IMR-90 (cell line): ENCODE results near the gene STARD8. TPM values are rescaled to one million over a fixed set of nuclear protein-coding genes. Genes with fewer than 3 reads are reported as not detected.
A peak's percentile ranks its signal among the peaks of the same experiment; 100 is the strongest.

ENCODE experiments used
- ATAC-seq: fragments of 200-7000 bp; cut with Tn5 transposase; 2 replicates; pipeline ENCODE4 v1.9.1; 2020; ENCODE audit warnings: low read depth, mild to moderate bottlenecking, moderate library complexity
- BruUV-seq: library from RNA; stranded (reverse); fragments of 400-500 nt; replicated peaks from 2 replicates; lab custom pipeline; 2021; lab: Mats Ljungman, UMichigan
- CTCF ChIA-PET: fragments of 300-600 bp; formaldehyde crosslinking; extraction: SDS; loops from one replicate; lab custom pipeline; 2021; ENCODE audit warnings: antibody characterized with exemption; lab: Yijun Ruan, JAX
- POLR2A ChIA-PET: fragments of 300-600 bp; sonication (Branson Sonifier 250); formaldehyde crosslinking; loops from one replicate; lab custom pipeline; 2022; ENCODE audit warnings: antibody characterized with exemption; ENCODE audit not compliant: unreplicated experiment; lab: Charles Lee
- DNase-seq: peaks from one replicate; pipeline ENCODE4 v3.0.0; 2013
- H2AFZ ChIP-seq: replicated peaks from 2 replicates; pipeline ENCODE3; 2013; ENCODE audit warnings: low read length, mild to moderate bottlenecking; ENCODE audit not compliant: poor library complexity
- H2AK5ac ChIP-seq: 2 replicates; pipeline ENCODE4 v1.6.1; 2013; ENCODE audit warnings: low read depth, low read length, inconsistent platforms
- H2AK9ac ChIP-seq: replicated peaks from 2 replicates; pipeline ENCODE3; 2013; ENCODE audit warnings: mild to moderate bottlenecking, low read depth, low read length, moderate library complexity; ENCODE audit not compliant: poor library complexity
- H2BK120ac ChIP-seq: 2 replicates; pipeline ENCODE4 v1.6.1; 2013; ENCODE audit warnings: low read depth, low read length, inconsistent platforms
- H2BK15ac ChIP-seq: 3 replicates; pipeline ENCODE4 v1.6.1; 2013; ENCODE audit warnings: low read depth, low read length, inconsistent platforms
- H2BK20ac ChIP-seq: 2 replicates; pipeline ENCODE4 v1.6.1; 2013; ENCODE audit warnings: low read depth, mild to moderate bottlenecking, inconsistent platforms, low read length, moderate library complexity
- H2BK5ac ChIP-seq: 2 replicates; pipeline ENCODE4 v1.6.1; 2013; ENCODE audit warnings: mild to moderate bottlenecking, low read depth, low read length, inconsistent platforms; ENCODE audit not compliant: poor library complexity, severe bottlenecking
- H3K14ac ChIP-seq: replicated peaks from 2 replicates; pipeline ENCODE4 v1.6.1; 2013; ENCODE audit warnings: low read depth, low read length, inconsistent platforms
- H3K18ac ChIP-seq: 2 replicates; pipeline ENCODE4 v1.6.1; 2013; ENCODE audit warnings: low read depth, low read length, control low read depth
- H3K23ac ChIP-seq: 2 replicates; pipeline ENCODE4 v1.6.1; 2013; ENCODE audit warnings: low read depth, low read length, inconsistent platforms
- H3K27ac ChIP-seq: 2 replicates; pipeline ENCODE4 v1.5.1; 2013; ENCODE audit warnings: mild to moderate bottlenecking, control low read depth, low read length; ENCODE audit not compliant: insufficient read depth
- H3K27me3 ChIP-seq: 2 replicates; pipeline ENCODE4 v1.6.1; 2013; ENCODE audit warnings: low read length; ENCODE audit not compliant: control insufficient read depth, insufficient read depth
- H3K36me3 ChIP-seq: 2 replicates; pipeline ENCODE4 v1.6.1; 2013; ENCODE audit warnings: low read length, mixed read lengths; ENCODE audit not compliant: control insufficient read depth, insufficient read depth
- H3K4ac ChIP-seq: 2 replicates; pipeline ENCODE4 v1.6.1; 2013; ENCODE audit warnings: low read depth, low read length, inconsistent platforms
- H3K4me1 ChIP-seq: 2 replicates; pipeline ENCODE4 v1.6.1; 2013; ENCODE audit warnings: low read length, mixed read lengths; ENCODE audit not compliant: control insufficient read depth, insufficient read depth
- H3K4me2 ChIP-seq: 2 replicates; pipeline ENCODE4 v1.6.1; 2013; ENCODE audit warnings: low read depth, mild to moderate bottlenecking, control low read depth, low read length, moderate library complexity
- H3K4me3 ChIP-seq: 2 replicates; pipeline ENCODE4 v1.5.1; 2013; ENCODE audit warnings: low read depth, mild to moderate bottlenecking, control low read depth, low read length, moderate library complexity; ENCODE audit not compliant: insufficient read depth
- H3K56ac ChIP-seq: 2 replicates; pipeline ENCODE4 v1.6.1; 2013; ENCODE audit warnings: low read length, inconsistent platforms; ENCODE audit not compliant: insufficient read depth; ENCODE audit errors: extremely low read depth
- H3K79me1 ChIP-seq, 2 experiments: 2 replicates each; pipeline ENCODE4 v1.6.1; 2013; ENCODE audit warnings: low read length in 2 of 2, inconsistent platforms in 1 of 2, low read depth in 1 of 2
- H3K9ac ChIP-seq: 2 replicates; pipeline ENCODE4 v1.6.1; 2013; ENCODE audit warnings: low read depth, low read length, control low read depth
- H3K9me1 ChIP-seq: 2 replicates; pipeline ENCODE4 v1.6.1; 2013; ENCODE audit warnings: low read length, inconsistent platforms; ENCODE audit not compliant: insufficient read depth
- H3K9me3 ChIP-seq: 2 replicates; pipeline ENCODE4 v1.6.1; 2013; ENCODE audit warnings: low read length; ENCODE audit not compliant: control insufficient read depth, insufficient read depth
- H4K20me1 ChIP-seq: 2 replicates; pipeline ENCODE4 v1.6.1; 2013; ENCODE audit warnings: low read length, inconsistent platforms; ENCODE audit not compliant: insufficient read depth
- H4K5ac ChIP-seq: 2 replicates; pipeline ENCODE4 v1.6.1; 2013; ENCODE audit warnings: mild to moderate bottlenecking, low read depth, low read length, control low read depth
- H4K8ac ChIP-seq, 2 experiments: 2 replicates each; pipeline ENCODE4 v1.6.1; 2013; ENCODE audit warnings: low read depth in 2 of 2, low read length in 2 of 2, control low read depth in 1 of 2, inconsistent platforms in 1 of 2
- H4K91ac ChIP-seq: 2 replicates; pipeline ENCODE4 v1.6.1; 2013; ENCODE audit warnings: low read depth, low read length, inconsistent platforms; ENCODE audit not compliant: insufficient read depth
- FOS ChIP-seq: fragments of 150-350 bp; IDR thresholded peaks from 2 replicates; pipeline ENCODE4 v1.6.1; 2016; ENCODE audit warnings: low read depth, low read length
- MAFK ChIP-seq: IDR thresholded peaks from 2 replicates; pipeline ENCODE4 v1.6.1; 2012; ENCODE audit warnings: low read depth, low read length, improper control_type of control experiment
- WGBS, 2 experiments: methylation state at CpG; one replicate each; pipeline versions ENCODE4 v1.1.5 to v1.1.7; 2013; ENCODE audit warnings: missing lambda C conversion rate in 2 of 2; ENCODE audit not compliant: insufficient read length in 1 of 2; ENCODE audit errors: extremely low coverage in 2 of 2; 5-methylcytosine and 5-hydroxymethylcytosine counted together
- dilution Hi-C: fragments of 300-500 bp; cut with HindIII; formaldehyde crosslinking; loops from one replicate; pipeline ENCODE4 v1.14.3; 2018; ENCODE audit warnings: low sequenced_read_pairs; ENCODE audit not compliant: unreplicated experiment
- in situ Hi-C: fragments of 300-500 bp; cut with MboI; formaldehyde crosslinking; loops from 3 replicates; pipeline ENCODE4 v1.14.3; 2019; ENCODE audit warnings: low sequenced_read_pairs, inconsistent platforms, mixed read lengths
- intact Hi-C: fragments of 100-400 bp; cut with micrococcal nuclease; formaldehyde crosslinking; loops from 2 replicates; pipeline ENCODE4 v1.10.0; 2022
- polyA plus RNA-seq, 3 experiments: library from polyadenylated mRNA; depleted of rRNA; stranded (reverse); fragments of >200 nt; gene quantifications; 2 replicates each; pipeline ENCODE4 v1.2.3, GENCODE V29; 2012; ENCODE audit warnings: low replicate concordance in 1 of 3
- total RNA-seq: library from RNA; depleted of rRNA; stranded (reverse); fragments of >200 nt; gene quantifications from 2 replicates; pipeline ENCODE4 v1.2.3, GENCODE V29; 2012

Gene STARD8
- total and polyA plus RNA-seq, 2 of the 4 experiments (the other 2 are of a cell fraction): 1.6 to 2.3 TPM

- Histone ChIP-seq H3K4me3 (no peak overlapping the region), H3K4me2 (no peak overlapping the region), H3K56ac (no peak overlapping the region), H3K4me1 (no peaks in the 10 kb centered on the region), H3K9me1 (no peaks in the 10 kb centered on the region), H4K8ac (no peak overlapping the region), H2AK9ac (no peak overlapping the region), H3K27me3 (peaks cover 10% of the 10 kb centered on the region; the same call in 1 of the 2 replicates), H4K91ac (no peak overlapping the region), H3K9ac (no peak overlapping the region), H3K18ac (no peak overlapping the region), H2BK5ac (no peak overlapping the region), H2BK15ac (no peak overlapping the region), H2BK120ac (no peak overlapping the region), H2AK5ac (no peak overlapping the region), H3K9me3 (no peaks in the 10 kb centered on the region), H3K36me3 (no peaks in the 10 kb centered on the region), H3K23ac (no peak overlapping the region), H3K14ac (no peak overlapping the region), H4K5ac (no peak overlapping the region), H2AFZ (peak overlapping the region; percentile 8), H4K20me1 (no peaks in the 10 kb centered on the region), H3K27ac (no peak overlapping the region), H3K4ac (no peak overlapping the region), H3K79me1 (no peaks in the 10 kb centered on the region), H2BK20ac (no peak overlapping the region)
- dilution Hi-C loops: no loop called here
- no TSS peak for BruUV-seq
- DNase-seq (no peak), ATAC-seq (no peak)
- intact Hi-C loops: no loop called here
- ChIA-PET CTCF (no interaction called here), POLR2A (no interaction called here)
- in situ Hi-C loops: loop anchor here (10.0 to 25.0 kb wide), 2 partner anchors 205 to 532 kb away; no protein-coding TSS in a partner anchor
- no peak for TF ChIP-seq FOS
- peak; percentile 19; the same call in 1 of the 2 replicates for TF ChIP-seq MAFK
- 56% methylated on average over 5 of the region's 14 CpGs; no CpG with 5 or more reads in 1 of the 2 experiments for WGBS, 2 experiments
These were observed 71.9 kb downstream of the STARD8 start for GRCh38 chrX:68719181-68719903.
